B cell (primary cell): ENCODE measurements around the gene TM9SF4. TPM values are rescaled to one million over a fixed set of nuclear protein-coding genes. Genes with fewer than 3 reads are reported as not detected.

Experiments used
- ATAC-seq: fragments of 200-7000 bp; cut with Tn5 transposase; one replicate; pipeline ENCODE4 v1.10.0; 2021; ENCODE audit warnings: low read depth, mild to moderate bottlenecking, moderate number of reproducible peaks, moderate library complexity
- CTCF ChIA-PET: fragments of 350-600 bp; sonication (Branson Sonifier 250); formaldehyde crosslinking; loops from one replicate; lab custom pipeline; 2021; ENCODE audit warnings: antibody characterized with exemption, inconsistent platforms; lab: Charles Lee
- POLR2A ChIA-PET: fragments of 350-600 bp; sonication (Branson Sonifier 250); formaldehyde crosslinking; loops from one replicate; lab custom pipeline; 2021; ENCODE audit warnings: antibody characterized with exemption; lab: Charles Lee
- DNase-seq: peaks from one replicate; pipeline ENCODE4 v3.0.0; 2013
- H2AFZ ChIP-seq: 2 replicates; pipeline ENCODE4 v1.6.1; 2012; ENCODE audit warnings: mild to moderate bottlenecking, low read depth, low read length; ENCODE audit not compliant: insufficient read depth, poor library complexity, severe bottlenecking
- H3K27ac ChIP-seq, 2 donors: 1 replicate in 1 of 2; 2 replicates in 1 of 2; pipeline ENCODE4 v1.5.1; 2012 to 2013; ENCODE audit warnings: low read length in 2 of 2, mild to moderate bottlenecking in 2 of 2, moderate library complexity in 1 of 2
- H3K27me3 ChIP-seq, 4 experiments: fragments of 200-600 bp in 1 of 4; sonication (generic) in 1 of 4; replicated peaks in 1 of 4; 1 replicate in 2 of 4; 2 replicates in 2 of 4; pipeline versions ENCODE4 v1.6.1 to v1.7.0; 2013 to 2016; ENCODE audit warnings: low read length in 3 of 4, mild to moderate bottlenecking in 2 of 4, mixed read lengths in 1 of 4, moderate library complexity in 1 of 4; ENCODE audit not compliant: insufficient read depth in 4 of 4, control insufficient read depth in 3 of 4; ENCODE audit errors: control extremely low read depth in 1 of 4
- H3K36me3 ChIP-seq, 2 experiments: replicated peaks in 1 of 2; 1 replicate in 1 of 2; 2 replicates in 1 of 2; pipeline versions ENCODE4 v1.6.1 to v1.7.1; 2013; ENCODE audit warnings: low read length in 1 of 2; ENCODE audit not compliant: insufficient read depth in 2 of 2, control insufficient read depth in 1 of 2; ENCODE audit errors: control extremely low read depth in 1 of 2, extremely low read depth in 1 of 2
- H3K4me1 ChIP-seq, 2 donors: fragments of 200-600 bp in 1 of 2; sonication (generic) in 1 of 2; 1 replicate in 1 of 2; 2 replicates in 1 of 2; pipeline versions ENCODE4 v1.5.1 to v1.6.1; 2013 to 2017; ENCODE audit warnings: low read length in 2 of 2; ENCODE audit not compliant: control insufficient read depth in 2 of 2, insufficient read depth in 2 of 2
- H3K4me2 ChIP-seq: replicated peaks from 2 replicates; pipeline ENCODE3; 2012; ENCODE audit warnings: mild to moderate bottlenecking, low read depth, low read length; ENCODE audit not compliant: poor library complexity, severe bottlenecking
- H3K4me3 ChIP-seq, 5 experiments: fragments of 200-600 bp in 1 of 5; sonication (generic) in 1 of 5; 1 replicate in 3 of 5; 2 replicates in 2 of 5; pipeline versions ENCODE4 v1.5.1 to v1.7.0; 2011 to 2016; ENCODE audit warnings: low read length in 4 of 5, mild to moderate bottlenecking in 4 of 5, low read depth in 2 of 5, control low read depth in 1 of 5, moderate library complexity in 1 of 5; ENCODE audit not compliant: insufficient read depth in 1 of 5; ENCODE audit errors: control extremely low read depth in 1 of 5, extremely low read depth in 1 of 5
- H3K79me2 ChIP-seq: fragments of 200-600 bp; sonication (generic); one replicate; pipeline ENCODE4 v1.6.0; 2016; ENCODE audit warnings: low read length; ENCODE audit not compliant: control insufficient read depth, insufficient read depth
- H3K9ac ChIP-seq: fragments of 200-600 bp; sonication (generic); 2 replicates; pipeline ENCODE4 v1.6.1; 2017; ENCODE audit warnings: mild to moderate bottlenecking, low read length, moderate library complexity
- H3K9me3 ChIP-seq, 3 donors: one replicate each; pipeline versions ENCODE4 v1.6.1 to v1.7.1; 2013; ENCODE audit warnings: low read length in 2 of 3; ENCODE audit not compliant: control insufficient read depth in 2 of 3, insufficient read depth in 1 of 3; ENCODE audit errors: control extremely low read depth in 1 of 3
- H4K20me1 ChIP-seq: 2 replicates; pipeline ENCODE4 v1.6.0; 2012; ENCODE audit warnings: mild to moderate bottlenecking, low read length; ENCODE audit not compliant: insufficient read depth, control insufficient read depth, poor library complexity, severe bottlenecking
- H3K27ac Mint-ChIP-seq: one replicate; pipeline ENCODE4 v1.8.0; 2021; ENCODE audit warnings: mixed read lengths
- H3K27me3 Mint-ChIP-seq: one replicate; pipeline ENCODE4 v1.8.0; 2021; ENCODE audit warnings: mixed read lengths
- H3K4me1 Mint-ChIP-seq: one replicate; pipeline ENCODE4 v1.8.0; 2021; ENCODE audit warnings: mixed read lengths
- H3K4me3 Mint-ChIP-seq: one replicate; pipeline ENCODE4 v1.8.0; 2021; ENCODE audit warnings: mixed read lengths
- H3K9me3 Mint-ChIP-seq: one replicate; pipeline ENCODE4 v1.8.0; 2022; ENCODE audit warnings: mixed read lengths; ENCODE audit not compliant: insufficient read depth
- EZH2 ChIP-seq: IDR thresholded peaks from 2 replicates; pipeline ENCODE4 v1.6.1; 2012; ENCODE audit warnings: borderline replicate concordance, low read depth, mild to moderate bottlenecking, moderate library complexity, low read length; ENCODE audit not compliant: insufficient read depth, poor library complexity, severe bottlenecking
- WGBS: methylation state at CpG from one replicate; pipeline ENCODE4 v1.1.5; 2013; ENCODE audit warnings: missing lambda C conversion rate; ENCODE audit not compliant: insufficient coverage; 5-methylcytosine and 5-hydroxymethylcytosine counted together
- intact Hi-C: fragments of 100-400 bp; cut with micrococcal nuclease; formaldehyde crosslinking; loops from one replicate; pipeline ENCODE4 v1.10.0; 2022
- polyA plus RNA-seq: library from polyadenylated mRNA; depleted of rRNA; stranded (reverse); fragments of >200 nt; gene quantifications from 2 replicates; pipeline ENCODE4 v1.2.3, GENCODE V29; 2012
- total RNA-seq, 2 donors: library from RNA; stranded (reverse); fragments of 120-200 nt in 1 of 2; gene quantifications; 1 replicate in 1 of 2; 2 replicates in 1 of 2; pipeline versions ENCODE4 v1.2.3 to v1.2.4, GENCODE V29; 2013 to 2022
- TF ChIP-seq, protein P1 (sequence below): fragments of 200-600 bp; IDR thresholded peaks from one replicate; pipeline ENCODE4 v1.8.0; 2022; ENCODE audit warnings: antibody characterized with exemption, mild to moderate bottlenecking

Gene TM9SF4
- total and polyA plus RNA-seq, 2 donors (not counting 1 experiment from before 2014, with no cell fraction given): 23.5 to 53.8 TPM

DNA sequence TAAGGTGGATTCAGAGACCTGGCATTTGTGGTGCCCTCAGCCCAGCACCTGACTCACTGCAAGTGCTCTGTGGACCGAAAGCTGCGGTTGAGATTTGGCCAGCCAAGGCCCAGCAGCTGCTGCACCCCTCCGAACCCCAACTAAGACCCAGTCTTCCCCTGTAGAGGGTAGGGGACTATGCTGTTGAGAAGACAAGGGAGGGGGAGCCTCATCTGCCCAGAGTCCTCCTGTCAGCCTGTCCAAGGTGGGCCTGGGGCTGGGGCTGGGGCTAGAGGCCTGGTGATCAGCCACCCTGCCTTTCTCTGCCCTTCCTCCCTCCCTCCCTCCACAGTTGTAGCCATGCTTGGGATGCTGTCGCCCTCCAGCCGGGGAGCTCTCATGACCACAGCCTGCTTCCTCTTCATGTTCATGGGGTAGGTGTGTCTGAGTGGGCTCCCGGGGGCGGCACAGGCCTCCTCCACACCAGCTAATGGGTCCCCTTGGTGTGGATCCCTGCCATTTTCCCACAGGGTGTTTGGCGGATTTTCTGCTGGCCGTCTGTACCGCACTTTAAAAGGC lies 40.9 kb downstream of the TM9SF4 start:
- H3K4me1 Mint-ChIP-seq: peaks cover 2% of the 10 kb centered on the region

DNA sequence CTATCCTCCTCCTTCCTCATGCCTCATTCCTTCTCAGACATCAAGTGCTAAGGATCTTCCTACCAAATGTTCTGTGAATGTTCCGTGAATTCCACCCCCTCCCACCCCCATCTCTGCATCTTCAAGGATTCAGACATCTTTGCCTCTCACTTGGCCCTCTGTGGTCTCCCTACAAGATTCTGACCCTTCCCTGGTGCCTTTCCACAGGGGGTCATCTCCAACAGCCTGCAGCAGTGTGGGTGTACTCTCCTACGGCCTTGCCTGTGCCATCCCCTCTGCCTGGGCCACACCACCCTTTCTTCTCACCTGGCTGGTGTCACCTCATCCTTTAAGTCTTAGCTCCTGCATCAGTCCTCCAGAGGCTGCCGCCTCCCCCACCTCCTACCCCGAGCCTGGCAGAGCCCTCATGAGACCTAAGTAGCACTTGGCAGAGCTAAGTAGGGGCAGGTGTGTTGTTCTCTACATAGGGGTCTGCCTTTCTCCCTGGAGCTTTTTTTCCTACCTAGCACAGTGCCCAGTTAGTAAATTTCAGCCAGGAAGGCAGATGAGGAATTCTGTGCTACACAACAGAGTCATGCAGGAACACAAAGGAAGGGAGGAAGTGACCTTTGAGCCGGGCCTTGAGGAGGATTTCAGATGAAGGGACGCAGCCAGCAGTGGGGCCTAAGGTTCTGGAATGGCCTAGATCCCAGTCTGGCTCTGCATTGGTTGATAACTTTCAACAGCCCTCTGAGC lies 43.1 kb downstream of the TM9SF4 start:
- Histone ChIP-seq H3K36me3 (peaks cover 6 to 53% of the 10 kb centered on the region in 2 experiments), H3K79me2 (no peaks in the 10 kb centered on the region)
- H3K4me1 Mint-ChIP-seq: peaks cover 2% of the 10 kb centered on the region

More for the DNA sequence above, 40.9 kb downstream of the TM9SF4 start:
- Mint-ChIP-seq H3K27me3 (no peaks in the 10 kb centered on the region), H3K4me3 (no peak overlapping the region), H3K27ac (no peak overlapping the region), H3K9me3 (no peaks in the 10 kb centered on the region)
- no peak for ATAC-seq
- Histone ChIP-seq H3K36me3 (peaks cover 9 to 59% of the 10 kb centered on the region in 2 experiments), H3K4me1 (no peaks in the 10 kb centered on the region), H3K4me3 (no peak overlapping the region), H3K9me3 (no peaks in the 10 kb centered on the region), H4K20me1 (no peaks in the 10 kb centered on the region), H3K9ac (no peak overlapping the region), H3K27ac (no peak overlapping the region), H3K27me3 (no peaks in the 10 kb centered on the region), H2AFZ (no peak overlapping the region), H3K4me2 (no peak overlapping the region), H3K79me2 (no peaks in the 10 kb centered on the region)
- POLR2A ChIA-PET: no interaction called here
- intact Hi-C loops: no loop called here
- CTCF ChIA-PET: no interaction called here
- TF ChIP-seq EZH2: no peak
- TF ChIP-seq, protein P1, sequence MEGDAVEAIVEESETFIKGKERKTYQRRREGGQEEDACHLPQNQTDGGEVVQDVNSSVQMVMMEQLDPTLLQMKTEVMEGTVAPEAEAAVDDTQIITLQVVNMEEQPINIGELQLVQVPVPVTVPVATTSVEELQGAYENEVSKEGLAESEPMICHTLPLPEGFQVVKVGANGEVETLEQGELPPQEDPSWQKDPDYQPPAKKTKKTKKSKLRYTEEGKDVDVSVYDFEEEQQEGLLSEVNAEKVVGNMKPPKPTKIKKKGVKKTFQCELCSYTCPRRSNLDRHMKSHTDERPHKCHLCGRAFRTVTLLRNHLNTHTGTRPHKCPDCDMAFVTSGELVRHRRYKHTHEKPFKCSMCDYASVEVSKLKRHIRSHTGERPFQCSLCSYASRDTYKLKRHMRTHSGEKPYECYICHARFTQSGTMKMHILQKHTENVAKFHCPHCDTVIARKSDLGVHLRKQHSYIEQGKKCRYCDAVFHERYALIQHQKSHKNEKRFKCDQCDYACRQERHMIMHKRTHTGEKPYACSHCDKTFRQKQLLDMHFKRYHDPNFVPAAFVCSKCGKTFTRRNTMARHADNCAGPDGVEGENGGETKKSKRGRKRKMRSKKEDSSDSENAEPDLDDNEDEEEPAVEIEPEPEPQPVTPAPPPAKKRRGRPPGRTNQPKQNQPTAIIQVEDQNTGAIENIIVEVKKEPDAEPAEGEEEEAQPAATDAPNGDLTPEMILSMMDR: no peak
- no peak for DNase-seq
- 100% methylated on average over 5 of the region's 10 CpGs for WGBS

More for the DNA sequence above, 43.1 kb downstream of the TM9SF4 start:
- Mint-ChIP-seq H3K4me3 (no peak overlapping the region), H3K27ac (no peak overlapping the region), H3K27me3 (no peaks in the 10 kb centered on the region), H3K9me3 (no peaks in the 10 kb centered on the region)
- TF ChIP-seq EZH2: no peak
- TF ChIP-seq, protein P1: no peak
- no peak overlapping the region for H3K9ac ChIP-seq
- no peak overlapping the region for H2AFZ ChIP-seq
- no peak for ATAC-seq
- no peak for DNase-seq
- no peaks in the 10 kb centered on the region for H4K20me1 ChIP-seq
- H3K27ac ChIP-seq: no peak overlapping the region
- no peak overlapping the region for H3K4me2 ChIP-seq
- POLR2A ChIA-PET: no interaction called here
- WGBS: 93% methylated on average over 3 of the region's 6 CpGs
- H3K9me3 ChIP-seq: no peaks in the 10 kb centered on the region
- H3K4me3 ChIP-seq: no peak overlapping the region
- H3K27me3 ChIP-seq: no peaks in the 10 kb centered on the region
- intact Hi-C loops: no loop called here
- CTCF ChIA-PET: no interaction called here
- no peaks in the 10 kb centered on the region for H3K4me1 ChIP-seq
